Neural progenitor cell (in vitro differentiated cells): ENCODE measurements around the gene HKDC1.

ENCODE experiments used
- EZH2 ChIP-seq: fragments of 200-600 bp; sonication (generic); IDR thresholded peaks from 2 replicates; pipeline ENCODE4 v1.6.1; 2017; ENCODE audit warnings: antibody characterized with exemption, mild to moderate bottlenecking, moderate library complexity
- EZH2phosphoT487 ChIP-seq: fragments of 200-600 bp; sonication (generic); IDR thresholded peaks from 2 replicates; pipeline ENCODE4 v1.6.1; 2017; ENCODE audit warnings: antibody characterized with exemption
- TF ChIP-seq, protein P1 (sequence below): fragments of 200-600 bp; sonication (generic); IDR thresholded peaks from 2 replicates; pipeline ENCODE4 v1.5.1; 2017; ENCODE audit warnings: antibody characterized with exemption, mild to moderate bottlenecking

DNA sequence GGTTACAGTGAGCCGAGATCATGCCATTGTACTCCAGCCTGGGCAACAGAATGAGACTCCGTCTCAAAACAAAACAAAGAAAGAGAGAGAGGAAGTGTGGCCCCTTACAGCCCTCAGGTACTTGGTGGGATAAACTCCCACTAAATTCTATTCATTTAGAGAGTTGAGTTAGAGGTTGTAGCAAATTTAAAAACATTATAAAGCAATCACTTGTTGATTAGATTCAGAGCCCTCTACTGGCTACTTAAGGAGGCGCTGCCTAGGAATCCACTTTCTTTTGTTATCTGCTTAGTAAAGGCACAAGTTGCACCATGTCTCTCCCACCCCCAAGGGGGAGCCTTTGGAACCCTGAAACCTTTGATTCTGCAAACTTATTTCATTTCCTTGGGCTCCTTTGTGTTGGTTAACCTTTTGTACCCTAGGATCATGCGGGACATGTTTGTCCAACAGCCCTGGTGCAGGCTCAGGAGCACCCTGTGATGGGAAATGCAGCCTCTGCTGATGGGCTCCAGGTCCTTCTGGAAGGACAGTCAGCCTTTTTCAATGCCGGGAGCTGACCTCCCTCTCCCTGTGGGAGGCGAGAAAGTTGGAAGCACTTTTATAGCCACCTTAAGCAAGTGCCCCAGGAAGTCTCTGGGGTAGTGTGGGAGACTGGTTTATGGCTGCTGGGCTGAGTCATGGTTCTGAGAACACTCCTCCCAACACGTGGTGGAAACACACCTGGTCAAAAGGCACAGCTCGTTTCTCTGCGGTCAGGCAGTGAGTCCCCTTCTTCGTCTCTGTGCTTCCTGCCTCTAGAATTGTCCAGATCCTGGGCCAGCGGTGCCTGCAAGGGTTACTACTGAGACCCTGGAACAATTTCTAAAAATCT lies 2.3 kb downstream of the HKDC1 start:
- TF ChIP-seq, protein P1, sequence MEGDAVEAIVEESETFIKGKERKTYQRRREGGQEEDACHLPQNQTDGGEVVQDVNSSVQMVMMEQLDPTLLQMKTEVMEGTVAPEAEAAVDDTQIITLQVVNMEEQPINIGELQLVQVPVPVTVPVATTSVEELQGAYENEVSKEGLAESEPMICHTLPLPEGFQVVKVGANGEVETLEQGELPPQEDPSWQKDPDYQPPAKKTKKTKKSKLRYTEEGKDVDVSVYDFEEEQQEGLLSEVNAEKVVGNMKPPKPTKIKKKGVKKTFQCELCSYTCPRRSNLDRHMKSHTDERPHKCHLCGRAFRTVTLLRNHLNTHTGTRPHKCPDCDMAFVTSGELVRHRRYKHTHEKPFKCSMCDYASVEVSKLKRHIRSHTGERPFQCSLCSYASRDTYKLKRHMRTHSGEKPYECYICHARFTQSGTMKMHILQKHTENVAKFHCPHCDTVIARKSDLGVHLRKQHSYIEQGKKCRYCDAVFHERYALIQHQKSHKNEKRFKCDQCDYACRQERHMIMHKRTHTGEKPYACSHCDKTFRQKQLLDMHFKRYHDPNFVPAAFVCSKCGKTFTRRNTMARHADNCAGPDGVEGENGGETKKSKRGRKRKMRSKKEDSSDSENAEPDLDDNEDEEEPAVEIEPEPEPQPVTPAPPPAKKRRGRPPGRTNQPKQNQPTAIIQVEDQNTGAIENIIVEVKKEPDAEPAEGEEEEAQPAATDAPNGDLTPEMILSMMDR, result peak; percentile 75
- TF ChIP-seq EZH2phosphoT487 (no peak), EZH2 (no peak)
